NCI-H1694 (cell line): ENCODE measurements around the gene SEMA3F.

Experiments used
- DNase-seq: peaks from one replicate; lab custom pipeline; 2025; lab: John Stamatoyannopoulos, UW

SEMA3F gene

GRCh38 chr3:50170689-50171088 is 15.6 kb downstream of the SEMA3F start:
- DNase-seq = no peak

GRCh38 chr3:50171540-50172301 is 16.6 kb downstream of the SEMA3F start:
- DNase-seq = no peak

- DNase-seq = no peak
These were observed 17.6 kb downstream of the SEMA3F start for GRCh38 chr3:50172626-50173220.

DNA sequence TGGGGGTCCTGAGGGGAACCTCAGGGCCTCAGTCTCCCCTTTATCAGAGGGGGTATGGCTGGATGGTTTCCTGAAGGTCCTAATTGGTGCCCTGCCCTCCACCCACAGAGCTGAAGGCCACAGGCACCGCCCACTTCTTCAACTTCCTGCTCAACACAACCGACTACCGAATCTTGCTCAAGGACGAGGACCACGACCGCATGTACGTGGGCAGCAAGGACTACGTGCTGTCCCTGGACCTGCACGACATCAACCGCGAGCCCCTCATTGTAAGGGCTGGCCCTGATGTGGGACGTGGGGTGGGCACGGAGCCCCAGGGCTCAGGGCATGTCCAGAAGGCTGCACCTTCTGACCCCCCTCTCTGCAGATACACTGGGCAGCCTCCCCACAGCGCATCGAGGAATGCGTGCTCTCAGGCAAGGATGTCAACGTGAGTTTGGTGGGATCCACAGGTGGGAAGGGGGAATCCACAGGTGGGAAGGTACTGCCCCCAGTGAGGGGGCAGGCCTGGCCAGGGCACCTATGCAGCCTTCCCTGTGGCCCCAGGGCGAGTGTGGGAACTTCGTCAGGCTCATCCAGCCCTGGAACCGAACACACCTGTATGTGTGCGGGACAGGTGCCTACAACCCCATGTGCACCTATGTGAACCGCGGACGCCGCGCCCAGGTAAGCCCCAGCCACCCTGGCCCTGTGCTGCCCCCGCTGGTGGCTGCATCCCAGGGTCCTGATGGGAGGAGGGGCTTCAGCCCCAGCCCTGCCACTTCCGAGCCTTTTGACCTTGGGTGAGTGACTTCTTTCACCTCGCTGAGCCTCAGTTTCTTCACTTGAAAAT is 18.8 kb downstream of the SEMA3F start:
- DNase-seq = no peak

GRCh38 chr3:50174517-50174895 is 19.4 kb downstream of the SEMA3F start:
- DNase-seq = no peak

DNA sequence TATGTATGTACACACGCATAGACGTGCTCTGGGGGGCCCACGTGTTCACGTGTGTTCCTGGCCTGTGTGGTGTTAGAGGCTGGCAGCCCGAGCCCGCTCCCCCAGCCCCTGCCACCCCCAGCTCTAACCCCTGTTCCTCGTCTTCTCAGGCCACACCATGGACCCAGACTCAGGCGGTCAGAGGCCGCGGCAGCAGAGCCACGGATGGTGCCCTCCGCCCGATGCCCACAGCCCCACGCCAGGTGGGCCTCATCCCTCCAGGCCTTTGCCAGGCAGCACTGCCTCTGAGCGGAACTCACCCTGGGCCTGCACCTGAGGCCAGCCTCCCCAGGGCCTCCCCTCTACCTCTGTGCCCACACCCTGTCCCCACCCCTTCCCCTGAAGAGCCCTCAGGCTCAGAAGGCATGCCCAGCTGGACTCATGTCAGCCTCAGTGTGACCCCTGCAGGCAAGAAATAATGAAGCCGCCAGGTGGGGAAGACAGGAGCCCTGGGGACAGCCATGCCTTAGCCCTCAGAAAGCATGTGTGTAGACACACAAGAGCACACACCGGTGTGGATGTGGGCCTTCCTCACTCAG is 19.9 kb downstream of the SEMA3F start:
- DNase-seq = no peak

DNA sequence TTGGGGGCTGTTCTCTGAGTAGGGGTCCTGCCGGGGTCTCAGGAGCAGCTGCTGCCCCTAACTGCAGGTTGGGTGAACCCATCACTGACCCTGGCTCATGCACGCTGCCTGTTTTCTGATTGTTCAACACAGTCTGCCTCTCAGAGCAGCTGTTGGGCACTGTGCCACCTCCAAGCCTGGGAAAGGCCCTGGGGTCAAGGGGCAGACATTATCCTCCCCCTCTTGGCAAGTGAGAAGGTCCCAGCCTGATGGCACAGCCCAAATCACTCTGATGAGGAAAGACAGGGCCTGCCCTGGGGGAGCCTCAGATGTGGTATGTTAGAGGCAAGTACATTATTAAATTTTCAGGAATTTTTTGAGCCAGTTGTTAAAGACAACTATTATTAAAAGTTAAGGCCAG is 22.2 kb downstream of the SEMA3F start:
- no peak for DNase-seq

DNA sequence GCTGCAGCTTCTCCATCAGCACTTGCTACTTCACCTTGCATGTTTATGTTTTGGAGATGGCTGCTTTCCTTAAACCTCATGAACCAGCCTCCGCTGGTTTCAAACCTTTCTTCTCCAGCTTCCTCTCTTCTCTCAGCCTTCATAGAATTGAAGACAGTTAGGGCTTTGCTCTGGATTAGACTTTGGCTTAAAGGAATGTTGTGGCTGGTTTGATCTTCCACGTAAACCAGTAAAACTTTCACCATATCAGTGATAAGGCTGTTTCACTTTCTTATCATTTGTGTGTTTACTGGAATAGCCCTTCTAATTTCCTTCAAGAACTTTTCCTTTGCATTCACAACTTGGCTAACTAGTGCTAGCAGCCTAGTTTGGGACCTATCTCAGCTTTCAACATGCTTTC is 24.6 kb downstream of the SEMA3F start:
- DNase-seq = no peak

GRCh38 chr3:50181985-50182384 is 26.9 kb downstream of the SEMA3F start:
- no peak for DNase-seq

- no peak for DNase-seq
These were observed 27.5 kb downstream of the SEMA3F start for GRCh38 chr3:50182533-50183099.

- no peak for DNase-seq
These were observed 28.6 kb downstream of the SEMA3F start for GRCh38 chr3:50183755-50184154.

DNA sequence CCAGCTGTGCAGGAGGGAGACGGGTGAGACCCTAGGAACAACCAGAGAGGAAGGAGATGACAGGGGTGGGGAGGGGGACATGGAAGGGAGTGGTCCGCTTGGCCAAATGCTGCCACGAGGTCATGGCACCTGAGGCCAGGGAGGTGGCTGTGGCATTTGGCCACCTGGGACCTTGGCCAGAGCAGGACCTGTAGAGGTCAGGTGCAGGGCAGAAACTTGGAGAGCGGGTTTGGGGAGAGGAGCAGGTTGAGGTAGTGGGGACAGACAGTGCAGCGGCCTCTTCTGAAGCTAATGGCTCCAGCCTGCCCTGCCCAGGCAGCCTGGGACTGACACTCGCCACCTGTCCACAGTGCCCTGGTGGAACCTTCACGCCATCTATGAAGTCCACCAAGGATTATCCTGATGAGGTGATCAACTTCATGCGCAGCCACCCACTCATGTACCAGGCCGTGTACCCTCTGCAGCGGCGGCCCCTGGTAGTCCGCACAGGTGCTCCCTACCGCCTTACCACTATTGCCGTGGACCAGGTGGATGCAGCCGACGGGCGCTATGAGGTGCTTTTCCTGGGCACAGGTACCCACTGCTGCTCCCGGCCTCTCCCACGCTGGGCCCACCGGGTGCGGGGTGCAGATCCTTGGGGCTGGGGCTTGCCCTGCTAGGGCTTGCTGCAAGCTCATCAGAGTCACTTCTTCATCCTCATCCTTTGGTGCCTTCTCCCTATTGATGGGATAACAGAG is 29.3 kb downstream of the SEMA3F start:
- no peak for DNase-seq

- no peak for DNase-seq
These were observed 30.1 kb downstream of the SEMA3F start for GRCh38 chr3:50185230-50185629.

- no peak for DNase-seq
These were observed 31.0 kb downstream of the SEMA3F start for GRCh38 chr3:50186096-50186495.

DNA sequence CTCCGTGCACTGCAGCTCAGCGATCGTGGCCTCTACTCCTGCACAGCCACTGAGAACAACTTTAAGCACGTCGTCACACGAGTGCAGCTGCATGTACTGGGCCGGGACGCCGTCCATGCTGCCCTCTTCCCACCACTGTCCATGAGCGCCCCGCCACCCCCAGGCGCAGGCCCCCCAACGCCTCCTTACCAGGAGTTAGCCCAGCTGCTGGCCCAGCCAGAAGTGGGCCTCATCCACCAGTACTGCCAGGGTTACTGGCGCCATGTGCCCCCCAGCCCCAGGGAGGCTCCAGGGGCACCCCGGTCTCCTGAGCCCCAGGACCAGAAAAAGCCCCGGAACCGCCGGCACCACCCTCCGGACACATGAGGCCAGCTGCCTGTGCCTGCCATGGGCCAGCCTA is 32.6 kb downstream of the SEMA3F start:
- no peak for DNase-seq

DNA sequence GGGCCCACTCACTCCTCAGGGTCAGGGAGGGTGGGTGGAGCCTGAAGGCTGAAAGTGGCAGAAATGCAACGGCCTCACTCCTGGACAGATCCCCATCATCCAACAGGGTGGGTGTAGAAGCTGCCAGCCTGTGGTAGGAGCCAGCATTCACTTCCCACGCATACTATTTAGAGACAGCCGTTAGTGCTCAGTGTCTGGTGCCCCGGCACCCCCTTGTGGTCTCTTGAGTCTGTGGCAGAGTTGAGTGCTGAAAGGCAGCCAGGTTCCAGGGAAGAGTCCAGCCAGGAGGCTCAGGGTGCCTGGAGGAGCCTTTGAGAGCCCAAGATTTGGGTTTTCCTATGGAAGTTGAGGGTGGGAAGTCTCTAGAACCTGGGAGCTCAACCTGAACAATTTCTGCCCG is 34.1 kb downstream of the SEMA3F start:
- peak; percentile 16 for DNase-seq

DNA sequence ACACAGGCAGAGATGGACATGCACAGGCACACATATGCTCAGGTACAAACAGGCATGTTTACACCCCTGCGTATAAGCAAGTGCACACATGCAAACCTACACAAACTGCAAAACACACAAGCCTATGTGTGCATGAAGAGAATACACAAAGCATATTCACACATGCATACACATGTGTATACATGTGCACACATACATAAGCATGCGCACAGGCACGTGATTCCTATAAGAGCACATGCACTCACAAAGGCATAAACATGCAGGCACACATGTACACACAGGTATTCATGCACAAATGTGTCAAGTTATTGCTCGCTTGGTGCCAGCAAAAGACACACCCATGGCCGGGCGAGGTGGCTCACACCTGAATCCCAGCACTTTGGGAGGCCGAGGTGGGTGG is 34.9 kb downstream of the SEMA3F start:
- no peak for DNase-seq

DNA sequence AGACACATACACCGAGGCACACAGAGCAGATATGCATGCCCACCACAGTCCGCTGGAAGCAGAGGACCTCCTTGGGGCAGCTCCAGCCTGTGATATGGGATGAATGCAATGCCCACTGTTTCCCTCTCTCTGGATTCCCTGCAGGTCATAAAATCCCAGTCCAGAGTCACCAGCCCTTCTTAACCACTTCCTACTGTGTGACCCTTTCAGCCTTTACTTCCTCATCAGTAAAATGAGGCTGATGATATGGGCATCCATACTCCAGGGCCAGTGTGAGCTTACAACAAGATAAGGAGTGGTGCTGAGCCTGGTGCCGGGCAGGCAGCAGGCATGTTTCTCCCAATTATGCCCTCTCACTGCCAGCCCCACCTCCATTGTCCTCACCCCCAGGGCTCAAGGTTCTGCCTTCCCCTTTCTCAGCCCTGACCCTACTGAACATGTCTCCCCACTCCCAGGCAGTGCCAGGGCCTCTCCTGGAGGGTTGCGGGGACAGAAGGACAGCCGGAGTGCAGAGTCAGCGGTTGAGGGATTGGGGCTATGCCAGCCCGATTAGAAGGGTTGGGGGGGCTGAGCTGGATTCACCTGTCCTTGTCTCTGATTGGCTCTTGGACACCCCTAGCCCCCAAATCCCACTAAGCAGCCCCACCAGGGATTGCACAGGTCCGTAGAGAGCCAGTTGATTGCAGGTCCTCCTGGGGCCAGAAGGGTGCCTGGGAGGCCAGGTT is 36.0 kb downstream of the SEMA3F start, which contains the start of gene GNAT1:
Gene GNAT1 (plus strand): TSS at position 675 of the 725 bp plus-strand sequence. CDS start 116 bp downstream, outside the sequence.
- DNase-seq = no peak

GRCh38 chr3:50192124-50192523 is 37.0 kb downstream of the SEMA3F start:
- no peak for DNase-seq

- DNase-seq = peak; percentile 60
These were observed 37.6 kb downstream of the SEMA3F start for GRCh38 chr3:50192689-50193141.

DNA sequence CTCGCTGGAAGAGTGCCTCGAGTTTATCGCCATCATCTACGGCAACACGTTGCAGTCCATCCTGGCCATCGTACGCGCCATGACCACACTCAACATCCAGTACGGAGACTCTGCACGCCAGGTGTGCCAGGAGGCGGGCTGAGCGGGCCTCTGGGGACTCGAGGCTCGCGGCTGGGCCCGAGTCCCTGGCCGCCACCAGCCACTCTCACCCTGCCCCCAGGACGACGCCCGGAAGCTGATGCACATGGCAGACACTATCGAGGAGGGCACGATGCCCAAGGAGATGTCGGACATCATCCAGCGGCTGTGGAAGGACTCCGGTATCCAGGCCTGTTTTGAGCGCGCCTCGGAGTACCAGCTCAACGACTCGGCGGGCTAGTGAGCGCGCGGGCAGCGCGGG is 38.2 kb downstream of the SEMA3F start:
- no peak for DNase-seq
